Endothelial cell of umbilical vein (primary cell): ENCODE data around the gene PFKL. TPM values are rescaled to one million over a fixed set of nuclear protein-coding genes. Genes with fewer than 3 reads are reported as not detected.

Experiments
- BruUV-seq: library from RNA; stranded (reverse); fragments of 400-500 nt; replicated peaks from 2 replicates; lab custom pipeline; 2021; lab: Mats Ljungman, UMichigan
- CTCF ChIA-PET: fragments of 300-600, 350-600 bp; sonication (Branson Sonifier 250); formaldehyde crosslinking; loops from one replicate; lab custom pipeline; 2021; ENCODE audit warnings: antibody characterized with exemption, inconsistent platforms; lab: Charles Lee
- POLR2A ChIA-PET: fragments of 300-600, 350-600 bp; sonication (Branson Sonifier 250); formaldehyde crosslinking; loops from one replicate; lab custom pipeline; 2021; ENCODE audit warnings: antibody characterized with exemption, inconsistent platforms; lab: Charles Lee
- DNase-seq: peaks from one replicate; pipeline ENCODE4 v3.0.0-alpha.2; 2011; ENCODE audit warnings: low read depth, low spot score
- FAIRE-seq: peaks from 2 replicates; lab custom pipeline; 2011; peaks lifted over from hg19 to GRCh38; lab: Jason Lieb, UNC
- H2AFZ ChIP-seq: 2 replicates; pipeline ENCODE4 v1.6.0; 2012; ENCODE audit warnings: low read depth, low read length, control low read depth, inconsistent platforms
- H3K27ac ChIP-seq: 2 replicates; pipeline ENCODE4 v1.5.1; 2011; ENCODE audit warnings: low read depth, mild to moderate bottlenecking, control low read depth, low read length, moderate library complexity; ENCODE audit not compliant: insufficient read depth
- H3K27me3 ChIP-seq, 2 experiments: 2 replicates each; pipeline versions ENCODE4 v1.6.0 to v1.6.1; 2011; ENCODE audit warnings: low read length in 2 of 2, mixed read lengths in 1 of 2; ENCODE audit not compliant: control insufficient read depth in 2 of 2, insufficient read depth in 2 of 2
- H3K36me3 ChIP-seq, 2 experiments: 2 replicates in 1 of 2; 3 replicates in 1 of 2; pipeline ENCODE4 v1.5.1; 2011; ENCODE audit warnings: low read length in 2 of 2, mild to moderate bottlenecking in 1 of 2, moderate library complexity in 1 of 2; ENCODE audit not compliant: control insufficient read depth in 2 of 2, insufficient read depth in 2 of 2; ENCODE audit errors: extremely low read depth in 1 of 2
- H3K4me1 ChIP-seq: 3 replicates; pipeline ENCODE4 v1.5.1; 2011; ENCODE audit warnings: mild to moderate bottlenecking, low read length; ENCODE audit not compliant: control insufficient read depth, insufficient read depth; ENCODE audit errors: extremely low read depth
- H3K4me2 ChIP-seq: 2 replicates; pipeline ENCODE4 v1.6.1; 2011; ENCODE audit warnings: low read length, control low read depth, mixed read lengths; ENCODE audit not compliant: insufficient read depth
- H3K4me3 ChIP-seq, 3 experiments: fragments of 200-600 bp in 1 of 3; sonication (generic), shearing (Covaris generic) in 1 of 3; replicated peaks in 1 of 3; 2 replicates each; pipeline ENCODE4 v1.5.1; 2011 to 2016; ENCODE audit warnings: control low read depth in 3 of 3, low read length in 3 of 3, mild to moderate bottlenecking in 2 of 3, inconsistent platforms in 1 of 3, low read depth in 1 of 3, moderate library complexity in 1 of 3; ENCODE audit not compliant: insufficient read depth in 1 of 3
- H3K79me2 ChIP-seq: 2 replicates; pipeline ENCODE4 v1.6.0; 2012; ENCODE audit warnings: low read length, inconsistent platforms; ENCODE audit not compliant: control insufficient read depth, insufficient read depth
- H3K9ac ChIP-seq: replicated peaks from 2 replicates; pipeline ENCODE3; 2011; ENCODE audit warnings: low read length, control low read depth; ENCODE audit not compliant: insufficient read depth; ENCODE audit errors: extremely low read depth
- H3K9me1 ChIP-seq: replicated peaks from 3 replicates; pipeline ENCODE4 v1.6.0; 2011; ENCODE audit warnings: mild to moderate bottlenecking, low read length; ENCODE audit not compliant: control insufficient read depth, insufficient read depth; ENCODE audit errors: extremely low read depth
- H3K9me3 ChIP-seq: replicated peaks from 2 replicates; pipeline ENCODE4 v1.5.1; 2012; ENCODE audit warnings: low read length, inconsistent platforms; ENCODE audit not compliant: control insufficient read depth, insufficient read depth
- H4K20me1 ChIP-seq: replicated peaks from 2 replicates; pipeline ENCODE3; 2011; ENCODE audit warnings: mild to moderate bottlenecking, low read length; ENCODE audit not compliant: control insufficient read depth, insufficient read depth; ENCODE audit errors: extremely low read depth
- EZH2 ChIP-seq: IDR thresholded peaks from 2 replicates; pipeline ENCODE4 v1.6.1; 2012; ENCODE audit warnings: borderline replicate concordance, low read depth, mild to moderate bottlenecking, moderate library complexity, low read length, inconsistent platforms; ENCODE audit not compliant: severe bottlenecking
- FOS ChIP-seq: IDR thresholded peaks from 2 replicates; pipeline ENCODE4 v1.6.1; 2011; ENCODE audit warnings: mild to moderate bottlenecking, low read length, moderate library complexity, borderline replicate concordance; ENCODE audit not compliant: insufficient read depth
- GATA2 ChIP-seq: IDR thresholded peaks from 2 replicates; pipeline ENCODE4 v1.7.0; 2011; ENCODE audit warnings: low read depth, mild to moderate bottlenecking, moderate library complexity, mixed read lengths, low read length; ENCODE audit not compliant: insufficient read length, insufficient read depth
- JUN ChIP-seq: IDR thresholded peaks from 2 replicates; pipeline ENCODE4 v1.6.1; 2011; ENCODE audit warnings: borderline replicate concordance, low read depth; ENCODE audit not compliant: insufficient read length, insufficient read depth
- MYC ChIP-seq: IDR thresholded peaks from one replicate; pipeline ENCODE4 v1.6.1; 2011; ENCODE audit warnings: mild to moderate bottlenecking, low read depth, low read length
- POLR2A ChIP-seq: IDR thresholded peaks from 2 replicates; pipeline ENCODE4 v1.6.1; 2012; ENCODE audit warnings: low read depth, mild to moderate bottlenecking, control low read depth, low read length
- POLR2AphosphoS5 ChIP-seq: IDR thresholded peaks from 2 replicates; pipeline ENCODE4 v1.6.1; 2012; ENCODE audit warnings: low read depth, mild to moderate bottlenecking, control low read depth, low read length, moderate library complexity; ENCODE audit not compliant: insufficient read depth
- dilution Hi-C: fragments of 300-500 bp; cut with MboI; formaldehyde crosslinking; loops from one replicate; pipeline ENCODE4 v1.15.0; 2019; ENCODE audit warnings: low sequenced_read_pairs; ENCODE audit not compliant: extremely low pct_ligation_motif_present
- intact Hi-C: fragments of 100-400 bp; cut with micrococcal nuclease; formaldehyde crosslinking; loops from one replicate; pipeline ENCODE4 v1.10.0; 2022
- polyA plus RNA-seq, 4 experiments: library from polyadenylated mRNA; depleted of rRNA in 3 of 4; stranded (reverse) in 3 of 4; unstranded in 1 of 4; fragments of >200 nt; gene quantifications; 2 replicates each; pipeline versions ENCODE4 v1.2.1 to v1.2.3, GENCODE V29; 2011 to 2012; ENCODE audit warnings: missing spikeins in 1 of 4
- total RNA-seq: library from RNA; stranded (reverse); gene quantifications from 2 replicates; pipeline ENCODE4 v1.2.3, GENCODE V29; 2021
- TF ChIP-seq, protein P1 (sequence below), 2 donors: IDR thresholded peaks; 1 replicate in 1 of 2; 2 replicates in 1 of 2; pipeline ENCODE4 v1.5.1; 2011; ENCODE audit warnings: low read length in 2 of 2, mild to moderate bottlenecking in 2 of 2, moderate library complexity in 2 of 2, control low read depth in 1 of 2, inconsistent platforms in 1 of 2, low read depth in 1 of 2; ENCODE audit not compliant: insufficient read depth in 1 of 2; ENCODE audit errors: extremely low read depth in 1 of 2
- TF ChIP-seq, protein P2 (sequence below): IDR thresholded peaks from 2 replicates; pipeline ENCODE4 v1.6.1; 2011; ENCODE audit not compliant: insufficient read depth, insufficient read length

Gene PFKL
- total and polyA plus RNA-seq, 2 donors (not counting 3 experiments of a cell fraction or from before 2014, with no cell fraction given): 137 to 154 TPM

DNA sequence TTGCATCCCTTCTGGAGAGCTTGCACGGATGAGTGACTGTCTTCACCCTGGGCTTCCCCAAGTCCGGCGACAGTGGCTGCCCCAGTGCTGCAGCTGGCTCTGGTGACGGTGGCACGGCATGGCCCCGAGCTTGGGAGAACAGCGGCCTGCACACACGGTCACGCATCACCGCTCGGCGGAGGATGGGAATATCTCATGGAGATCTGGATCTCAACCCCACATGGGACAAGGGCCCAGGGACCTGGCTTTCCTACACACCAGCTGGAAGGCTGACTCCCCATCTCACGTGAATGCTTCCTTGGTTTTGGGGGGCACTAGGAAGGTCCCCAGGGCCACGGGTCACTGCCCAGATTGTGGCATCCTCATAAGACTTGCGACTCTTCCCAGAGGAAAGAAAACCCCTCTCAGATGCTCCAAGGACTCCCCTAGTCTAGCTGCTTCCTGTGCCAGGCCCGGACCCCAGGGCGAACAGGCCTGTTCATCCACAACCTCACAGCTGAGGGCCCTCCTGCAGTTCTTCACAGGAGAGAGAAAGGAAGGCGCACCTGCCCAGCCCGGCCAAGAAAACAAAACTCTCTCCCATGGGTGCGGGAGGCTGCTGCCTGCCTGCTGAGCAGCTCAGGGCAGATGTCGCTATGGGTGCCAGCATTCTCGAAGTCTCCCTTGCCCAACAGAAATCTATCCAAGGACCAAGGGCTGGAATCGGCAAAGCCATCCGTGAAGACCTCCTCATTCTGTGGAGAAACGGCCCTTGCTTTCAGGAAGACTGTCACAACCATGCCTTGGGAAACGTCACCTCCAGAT is 29.4 kb downstream of the PFKL start:
- dilution Hi-C loops: no loop called here
- CTCF ChIA-PET: no interaction called here

More for the DNA sequence above, 29.4 kb downstream of the PFKL start:
- FAIRE-seq (no peak), DNase-seq (no peak)
- no peak overlapping the region for H3K9ac ChIP-seq
- H3K36me3 ChIP-seq: peaks cover 5 to 14% of the 10 kb centered on the region in 2 experiments
- POLR2A ChIA-PET: no interaction called here
- no peak overlapping the region for H3K4me3 ChIP-seq
- TF ChIP-seq GATA2 (no peak), MYC (no peak), POLR2AphosphoS5 (no peak), JUN (no peak), FOS (no peak), POLR2A (no peak), EZH2 (no peak)
- TF ChIP-seq, protein P1, sequence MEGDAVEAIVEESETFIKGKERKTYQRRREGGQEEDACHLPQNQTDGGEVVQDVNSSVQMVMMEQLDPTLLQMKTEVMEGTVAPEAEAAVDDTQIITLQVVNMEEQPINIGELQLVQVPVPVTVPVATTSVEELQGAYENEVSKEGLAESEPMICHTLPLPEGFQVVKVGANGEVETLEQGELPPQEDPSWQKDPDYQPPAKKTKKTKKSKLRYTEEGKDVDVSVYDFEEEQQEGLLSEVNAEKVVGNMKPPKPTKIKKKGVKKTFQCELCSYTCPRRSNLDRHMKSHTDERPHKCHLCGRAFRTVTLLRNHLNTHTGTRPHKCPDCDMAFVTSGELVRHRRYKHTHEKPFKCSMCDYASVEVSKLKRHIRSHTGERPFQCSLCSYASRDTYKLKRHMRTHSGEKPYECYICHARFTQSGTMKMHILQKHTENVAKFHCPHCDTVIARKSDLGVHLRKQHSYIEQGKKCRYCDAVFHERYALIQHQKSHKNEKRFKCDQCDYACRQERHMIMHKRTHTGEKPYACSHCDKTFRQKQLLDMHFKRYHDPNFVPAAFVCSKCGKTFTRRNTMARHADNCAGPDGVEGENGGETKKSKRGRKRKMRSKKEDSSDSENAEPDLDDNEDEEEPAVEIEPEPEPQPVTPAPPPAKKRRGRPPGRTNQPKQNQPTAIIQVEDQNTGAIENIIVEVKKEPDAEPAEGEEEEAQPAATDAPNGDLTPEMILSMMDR (IDR thresholded peaks at IDR 0.05; ENCODE audit: extremely low read depth in 1 of 2, insufficient read depth in 1 of 2, low read depth in 1 of 2, low read length in 2 of 2): no peak
- TF ChIP-seq, protein P2, sequence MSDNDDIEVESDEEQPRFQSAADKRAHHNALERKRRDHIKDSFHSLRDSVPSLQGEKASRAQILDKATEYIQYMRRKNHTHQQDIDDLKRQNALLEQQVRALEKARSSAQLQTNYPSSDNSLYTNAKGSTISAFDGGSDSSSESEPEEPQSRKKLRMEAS: no peak
- no peak overlapping the region for H3K4me2 ChIP-seq
- no peaks in the 10 kb centered on the region for H3K27me3 ChIP-seq
- no TSS peak for BruUV-seq
- H3K79me2 ChIP-seq: no peaks in the 10 kb centered on the region
- H3K9me1 ChIP-seq: no peaks in the 10 kb centered on the region
- H3K27ac ChIP-seq: no peak overlapping the region
- no peak overlapping the region for H2AFZ ChIP-seq
- intact Hi-C loops: no loop called here
- no peaks in the 10 kb centered on the region for H3K4me1 ChIP-seq
- no peaks in the 10 kb centered on the region for H4K20me1 ChIP-seq
- no peaks in the 10 kb centered on the region for H3K9me3 ChIP-seq
